Testis (tissue), 5 donors: Measurements from ENCODE around the gene C1orf87. TPM values are rescaled to one million over a fixed set of nuclear protein-coding genes. Genes with fewer than 3 reads are reported as not detected.
A peak's percentile ranks its signal among the peaks of the same experiment; 100 is the strongest.

ENCODE experiments used
- DNase-seq: peaks from one replicate; pipeline ENCODE4 v3.0.0-alpha.2; 2019
- H3K27ac ChIP-seq, 2 donors: fragments of 200-600 bp; sonication (generic); one replicate each; pipeline ENCODE4 v1.5.1; 2019
- H3K27me3 ChIP-seq: fragments of 200-600 bp; sonication (generic); one replicate; pipeline ENCODE4 v1.5.1; 2019
- H3K36me3 ChIP-seq: fragments of 200-600 bp; sonication (generic); one replicate; pipeline ENCODE4 v1.5.1; 2017; ENCODE audit warnings: low read depth; ENCODE audit errors: missing control alignments
- H3K4me1 ChIP-seq: fragments of 200-600 bp; sonication (generic); one replicate; pipeline ENCODE4 v1.5.1; 2019
- H3K4me3 ChIP-seq, 2 donors: fragments of 200-600 bp; sonication (generic); one replicate each; pipeline ENCODE4 v1.5.1; 2017 to 2019
- H3K9me3 ChIP-seq: fragments of 200-600 bp; sonication (generic); one replicate; pipeline ENCODE4 v1.5.1; 2017
- POLR2A ChIP-seq: fragments of 450-650 bp; IDR thresholded peaks from one replicate; pipeline ENCODE4 v1.6.1; 2017; ENCODE audit warnings: antibody characterized with exemption, mild to moderate bottlenecking, moderate library complexity
- WGBS, 2 donors: methylation state at CpG; one replicate each; pipeline ENCODE4 v1.1.5; 2018; 5-methylcytosine and 5-hydroxymethylcytosine counted together
- intact Hi-C: fragments of 100-400 bp; cut with DNase I; formaldehyde crosslinking; loops from one replicate; pipeline ENCODE4 v1.15.1; 2023; ENCODE audit warnings: low total_unique reads
- long read RNA-seq, 2 donors: transcript quantifications; one replicate each; lab custom pipeline, GENCODE V29; 2026
- polyA plus RNA-seq: library from polyadenylated mRNA; stranded (reverse); fragments of 350-450 nt; fragmentation: Illumina TruSeq; extraction: RNeasy Lipid Tissue Mini Kit (QIAGEN cat#74804); gene quantifications from one replicate; pipeline ENCODE4 v1.2.3, GENCODE V29; 2014; ENCODE audit warnings: low read depth, low replicate concordance; ENCODE audit not compliant: insufficient read depth
- total RNA-seq, 2 donors: library from RNA; depleted of rRNA; stranded (reverse); fragments of >200 nt; gene quantifications; one replicate each; pipeline ENCODE4 v1.2.3, GENCODE V29; 2016
- TF ChIP-seq, protein P1 (sequence below), 3 experiments: fragments of 450-650 bp in 2 of 3; fragments of 200-600 bp in 1 of 3; sonication (generic) in 1 of 3; IDR thresholded peaks; one replicate each; pipeline ENCODE4 v1.5.1; 2016 to 2019; ENCODE audit warnings: antibody characterized with exemption in 3 of 3, mild to moderate bottlenecking in 2 of 3, moderate library complexity in 1 of 3

Gene C1orf87, protein sequence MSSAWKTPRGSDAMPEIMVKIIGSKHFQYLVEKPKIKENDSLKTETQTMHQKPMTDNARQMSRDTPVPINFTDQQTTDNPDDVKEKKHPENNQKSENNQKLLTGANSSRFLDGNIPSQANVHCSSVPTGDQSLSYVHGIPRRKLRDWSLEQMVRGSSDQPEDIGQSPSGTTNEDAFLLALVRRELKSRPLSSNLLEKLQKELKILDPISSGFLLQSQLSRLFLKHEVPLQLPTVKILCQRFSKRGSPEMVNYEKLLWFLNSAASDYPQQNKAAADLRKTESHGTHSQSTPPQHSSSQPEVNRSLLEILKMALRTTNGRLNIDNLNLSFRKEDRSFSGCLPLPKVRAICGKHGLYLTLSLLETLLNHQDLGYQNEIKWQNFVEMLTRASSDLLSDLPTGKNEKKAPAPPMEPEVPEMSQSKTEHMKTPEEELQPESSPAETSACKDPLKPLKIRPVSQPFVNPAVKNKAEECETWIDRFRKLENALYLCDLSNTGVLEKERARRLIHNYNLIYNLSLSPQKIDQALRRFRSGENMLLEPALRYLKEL
- total RNA-seq (10 to 100 TPM in 1 of 2 donors, 1 to 10 TPM in 1; 6.2 to 12.6 TPM), polyA plus RNA-seq (31.5 TPM)
- long read RNA-seq, donor 1 = 0 reads
- long read RNA-seq, donor 2 = 0 reads

DNA sequence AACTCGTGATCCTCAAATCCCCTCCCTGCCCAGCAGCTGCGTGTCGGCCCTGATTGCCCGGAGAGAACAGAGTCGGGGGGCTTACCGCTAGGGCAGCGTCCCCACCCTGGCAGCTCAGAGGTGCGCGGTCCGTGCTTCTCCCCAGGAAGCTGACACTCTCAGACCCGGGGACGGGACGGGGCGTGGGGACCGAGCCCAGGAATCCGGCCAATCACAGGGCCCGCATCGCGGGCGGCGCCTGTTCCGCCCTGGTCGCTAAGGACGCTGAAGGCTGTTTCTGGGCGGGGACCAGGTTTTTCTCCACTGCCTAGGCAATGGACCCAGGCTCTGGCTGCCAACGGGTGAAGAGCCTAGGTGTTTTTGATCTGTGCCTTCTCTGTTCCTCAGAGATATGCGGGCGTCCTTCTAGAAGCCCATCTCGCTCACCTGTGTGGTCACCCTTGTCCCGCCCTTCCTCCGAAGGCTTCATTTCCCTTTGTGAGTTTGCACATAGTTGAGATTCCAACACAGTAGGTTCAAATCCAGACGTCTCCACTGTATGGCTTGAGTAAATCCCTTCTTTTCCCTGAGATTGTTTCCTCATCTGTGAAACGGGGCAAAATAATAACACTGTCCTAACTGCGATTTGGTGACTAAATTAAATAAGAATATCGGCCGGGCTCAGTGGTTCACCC is at the start of gene C1orf87:
TSS of gene C1orf87 (minus strand) at position 166 of the 674 bp plus-strand sequence. CDS start 1,127 bp downstream, outside the sequence.
- TF ChIP-seq, protein P1, sequence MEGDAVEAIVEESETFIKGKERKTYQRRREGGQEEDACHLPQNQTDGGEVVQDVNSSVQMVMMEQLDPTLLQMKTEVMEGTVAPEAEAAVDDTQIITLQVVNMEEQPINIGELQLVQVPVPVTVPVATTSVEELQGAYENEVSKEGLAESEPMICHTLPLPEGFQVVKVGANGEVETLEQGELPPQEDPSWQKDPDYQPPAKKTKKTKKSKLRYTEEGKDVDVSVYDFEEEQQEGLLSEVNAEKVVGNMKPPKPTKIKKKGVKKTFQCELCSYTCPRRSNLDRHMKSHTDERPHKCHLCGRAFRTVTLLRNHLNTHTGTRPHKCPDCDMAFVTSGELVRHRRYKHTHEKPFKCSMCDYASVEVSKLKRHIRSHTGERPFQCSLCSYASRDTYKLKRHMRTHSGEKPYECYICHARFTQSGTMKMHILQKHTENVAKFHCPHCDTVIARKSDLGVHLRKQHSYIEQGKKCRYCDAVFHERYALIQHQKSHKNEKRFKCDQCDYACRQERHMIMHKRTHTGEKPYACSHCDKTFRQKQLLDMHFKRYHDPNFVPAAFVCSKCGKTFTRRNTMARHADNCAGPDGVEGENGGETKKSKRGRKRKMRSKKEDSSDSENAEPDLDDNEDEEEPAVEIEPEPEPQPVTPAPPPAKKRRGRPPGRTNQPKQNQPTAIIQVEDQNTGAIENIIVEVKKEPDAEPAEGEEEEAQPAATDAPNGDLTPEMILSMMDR (IDR thresholded peaks at IDR 0.05) = no peak
- TF ChIP-seq POLR2A = no peak
- no peaks in the 10 kb centered on the region for H3K9me3 ChIP-seq
- peak within 1 kb of the TSS in 1 of 2 donors; percentile 8 for H3K4me3 ChIP-seq
- no peaks in the 10 kb centered on the region for H3K27me3 ChIP-seq
- peak; percentile 15 for DNase-seq
- intact Hi-C loops = no loop called here
- 24 to 38% methylated on average over 11 to 36 of the region's 36 CpGs for WGBS, 2 donors
- no peaks in the 10 kb centered on the region for H3K4me1 ChIP-seq
- H3K36me3 ChIP-seq = no peaks in the 10 kb centered on the region
- no peak within 1 kb of the TSS for H3K27ac ChIP-seq

DNA sequence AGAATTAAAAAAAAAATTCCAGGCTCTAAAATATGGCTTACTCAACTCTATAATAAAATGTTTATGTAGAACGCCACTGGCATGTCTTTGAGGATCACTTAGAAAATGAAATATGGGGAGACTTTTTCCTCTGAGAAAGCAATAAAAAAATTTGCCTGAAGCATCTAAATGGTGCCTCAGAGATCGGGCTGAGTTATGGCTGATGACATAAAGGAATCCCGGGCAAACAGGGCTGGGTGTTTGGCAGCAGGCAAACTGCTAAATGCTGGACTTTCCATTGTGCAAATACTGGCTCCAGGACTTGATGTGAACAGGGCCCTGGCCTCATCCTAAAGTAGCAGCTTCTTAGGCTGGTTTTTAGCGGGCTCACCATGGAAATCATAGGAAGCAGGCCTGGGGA is 44.5 kb upstream of the C1orf87 start:
- intact Hi-C loops = no loop called here
- 76 to 80% methylated on average over 4 of the region's 4 CpGs for WGBS, 2 donors

DNA sequence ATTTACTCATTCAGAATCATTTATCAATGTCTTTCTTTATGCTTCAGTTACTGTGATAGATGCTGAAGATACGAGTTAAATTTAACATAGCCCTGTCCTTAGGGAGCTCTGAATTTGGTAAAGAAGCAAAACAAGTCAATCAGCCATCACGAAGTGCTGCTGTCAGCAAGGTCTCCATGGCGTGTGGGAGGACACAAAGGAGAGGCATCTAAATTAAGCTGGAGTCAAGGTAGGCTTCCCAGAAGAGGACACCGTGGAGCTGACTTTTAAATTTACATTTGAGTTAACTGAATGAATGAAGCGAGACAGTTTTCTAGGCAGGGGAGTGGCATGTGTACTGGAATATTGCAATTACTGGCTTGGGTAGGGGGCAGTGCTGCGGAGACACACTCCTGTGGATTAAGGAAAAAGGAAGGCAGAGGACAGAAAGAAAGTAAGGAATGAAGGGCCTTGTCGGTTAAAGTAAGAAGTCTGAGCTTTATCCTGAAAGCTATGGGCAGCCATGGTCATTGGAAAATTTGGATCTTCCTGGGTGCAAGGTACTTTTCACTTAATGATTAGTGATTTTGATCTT is 41.3 kb upstream of the C1orf87 start:
- Histone ChIP-seq H3K27me3 (no peaks in the 10 kb centered on the region), H3K4me1 (no peaks in the 10 kb centered on the region), H3K36me3 (no peaks in the 10 kb centered on the region), H3K9me3 (no peaks in the 10 kb centered on the region), H3K27ac (no peak overlapping the region), H3K4me3 (no peak overlapping the region)
- no peak for DNase-seq
- no peak for TF ChIP-seq POLR2A
- TF ChIP-seq, protein P1 (IDR thresholded peaks at IDR 0.05) = no peak
- WGBS, 2 donors = 82% methylated on average over 7 of the region's 7 CpGs
- intact Hi-C loops = no loop called here

More for the DNA sequence above, 44.5 kb upstream of the C1orf87 start:
- Histone ChIP-seq H3K27me3 (no peaks in the 10 kb centered on the region), H3K4me1 (no peaks in the 10 kb centered on the region), H3K9me3 (no peaks in the 10 kb centered on the region), H3K36me3 (no peaks in the 10 kb centered on the region), H3K4me3 (no peak overlapping the region), H3K27ac (no peak overlapping the region)
- TF ChIP-seq POLR2A = no peak
- TF ChIP-seq, protein P1 (IDR thresholded peaks at IDR 0.05) = no peak
- no peak for DNase-seq

DNA sequence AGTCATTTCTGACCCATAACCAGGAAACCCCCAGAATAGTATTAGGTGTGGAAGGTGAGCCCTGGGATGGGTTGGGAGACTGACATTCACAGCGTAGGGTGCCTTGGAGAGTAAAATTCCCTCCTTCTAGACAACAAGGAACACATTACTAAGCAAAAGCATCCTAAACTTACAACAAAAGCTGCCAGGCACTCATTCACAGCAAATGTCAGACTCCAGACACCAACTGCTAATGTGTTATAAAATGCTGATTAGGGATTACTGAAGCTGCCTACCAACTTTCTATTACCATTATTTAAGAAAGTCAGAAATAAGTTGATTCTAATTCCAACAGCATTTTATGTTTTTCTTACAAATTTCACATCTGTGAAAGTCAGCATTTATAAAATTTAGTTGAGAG is 40.0 kb upstream of the C1orf87 start:
- no peak overlapping the region for H3K4me3 ChIP-seq
- WGBS, 2 donors = 89 to 90% methylated on average over 1 of the region's 1 CpG
- H3K9me3 ChIP-seq = no peaks in the 10 kb centered on the region
- intact Hi-C loops = no loop called here
- TF ChIP-seq, protein P1 (IDR thresholded peaks at IDR 0.05) = no peak
- TF ChIP-seq POLR2A = no peak
- no peaks in the 10 kb centered on the region for H3K27me3 ChIP-seq
- H3K4me1 ChIP-seq = no peaks in the 10 kb centered on the region
- H3K27ac ChIP-seq = no peak overlapping the region
- H3K36me3 ChIP-seq = no peaks in the 10 kb centered on the region
- DNase-seq = no peak
